ENCODE measurements around the gene CALHM3. TPM values are rescaled to one million over a fixed set of nuclear protein-coding genes. Genes with fewer than 3 reads are reported as not detected.

CALHM3 gene
- total RNA-seq, 1 donor from 2014 or later, result not detected

DNA sequence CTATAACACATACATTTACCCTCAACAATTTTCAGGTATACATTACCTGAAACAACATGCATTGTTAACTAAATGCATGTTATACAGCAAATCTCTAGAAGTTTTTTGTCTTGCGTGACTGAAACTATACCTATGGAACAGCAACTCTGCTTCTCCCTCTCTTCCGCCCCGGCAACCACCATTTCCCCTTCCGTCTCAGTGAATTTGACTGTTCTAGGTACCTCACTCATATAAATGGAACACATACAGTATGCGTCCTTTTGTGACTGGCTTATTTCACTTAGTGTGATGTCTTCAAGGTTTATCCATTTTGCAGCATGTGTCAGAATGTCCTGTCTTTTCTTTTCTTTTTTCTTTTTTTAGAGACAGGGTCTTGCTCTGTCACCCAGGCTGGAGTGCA lies 49.4 kb downstream of the CALHM3 start:
- Mint-ChIP-seq H3K9me3 (ENCODE audit: unreplicated experiment) (no peaks in the 10 kb centered on the region), H3K27me3 (ENCODE audit: unreplicated experiment) (no peaks in the 10 kb centered on the region)

DNA sequence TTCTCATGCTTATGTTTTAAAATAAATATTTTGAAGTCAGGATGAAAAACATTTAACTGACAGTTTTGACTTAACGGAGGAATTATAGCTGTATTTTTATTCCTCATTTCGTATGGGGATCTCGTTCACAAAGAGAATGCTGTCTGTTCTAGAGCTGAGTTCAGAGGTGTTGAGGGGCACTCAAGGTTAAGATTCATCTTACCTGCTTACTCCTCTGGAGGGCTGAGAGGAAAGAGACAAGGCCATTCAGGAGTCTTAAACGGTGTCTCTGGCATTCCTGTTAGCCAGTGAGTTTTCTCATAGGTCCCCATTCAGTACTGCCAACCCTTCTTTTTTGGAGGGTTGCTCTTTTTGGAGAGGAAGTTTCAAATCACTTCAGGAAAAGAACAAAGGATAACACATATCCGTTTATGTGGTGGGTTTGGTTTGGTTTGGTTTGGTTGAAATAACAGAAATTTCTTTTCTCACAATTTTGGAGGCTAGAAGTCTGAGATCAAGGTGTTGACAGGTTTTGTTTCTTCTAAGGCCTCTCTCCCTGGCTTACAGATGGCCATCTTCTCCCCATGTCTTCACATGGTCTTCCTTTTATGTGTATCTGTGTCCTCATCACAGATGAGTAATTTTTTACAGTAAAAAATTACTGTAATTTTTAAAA lies 49.9 kb downstream of the CALHM3 start:
- peaks cover 8% of the 10 kb centered on the region for H3K4me1 Mint-ChIP-seq (ENCODE audit: low read depth, unreplicated experiment)
- peak overlapping the region; percentile 85 for H3K27ac Mint-ChIP-seq (ENCODE audit: unreplicated experiment)
- no peak for DNase-seq
- no peaks in the 10 kb centered on the region for H3K27me3 Mint-ChIP-seq (ENCODE audit: unreplicated experiment)
- no peaks in the 10 kb centered on the region for H3K9me3 Mint-ChIP-seq (ENCODE audit: unreplicated experiment)
- H3K4me3 Mint-ChIP-seq (ENCODE audit: unreplicated experiment), result peak overlapping the region; percentile 27
- peaks cover 19% of the 10 kb centered on the region for H3K36me3 Mint-ChIP-seq (ENCODE audit: unreplicated experiment)
- TF ChIP-seq, protein P1, sequence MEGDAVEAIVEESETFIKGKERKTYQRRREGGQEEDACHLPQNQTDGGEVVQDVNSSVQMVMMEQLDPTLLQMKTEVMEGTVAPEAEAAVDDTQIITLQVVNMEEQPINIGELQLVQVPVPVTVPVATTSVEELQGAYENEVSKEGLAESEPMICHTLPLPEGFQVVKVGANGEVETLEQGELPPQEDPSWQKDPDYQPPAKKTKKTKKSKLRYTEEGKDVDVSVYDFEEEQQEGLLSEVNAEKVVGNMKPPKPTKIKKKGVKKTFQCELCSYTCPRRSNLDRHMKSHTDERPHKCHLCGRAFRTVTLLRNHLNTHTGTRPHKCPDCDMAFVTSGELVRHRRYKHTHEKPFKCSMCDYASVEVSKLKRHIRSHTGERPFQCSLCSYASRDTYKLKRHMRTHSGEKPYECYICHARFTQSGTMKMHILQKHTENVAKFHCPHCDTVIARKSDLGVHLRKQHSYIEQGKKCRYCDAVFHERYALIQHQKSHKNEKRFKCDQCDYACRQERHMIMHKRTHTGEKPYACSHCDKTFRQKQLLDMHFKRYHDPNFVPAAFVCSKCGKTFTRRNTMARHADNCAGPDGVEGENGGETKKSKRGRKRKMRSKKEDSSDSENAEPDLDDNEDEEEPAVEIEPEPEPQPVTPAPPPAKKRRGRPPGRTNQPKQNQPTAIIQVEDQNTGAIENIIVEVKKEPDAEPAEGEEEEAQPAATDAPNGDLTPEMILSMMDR (IDR thresholded peaks at IDR 0.05; ENCODE audit: partially characterized antibody, unreplicated experiment), result no peak

More for the DNA sequence above, 49.4 kb downstream of the CALHM3 start:
- no peak for DNase-seq
- H3K4me1 Mint-ChIP-seq (ENCODE audit: low read depth, unreplicated experiment), result peaks cover 8% of the 10 kb centered on the region
- TF ChIP-seq, protein P1 (IDR thresholded peaks at IDR 0.05; ENCODE audit: partially characterized antibody, unreplicated experiment), result no peak
- H3K4me3 Mint-ChIP-seq (ENCODE audit: unreplicated experiment), result no peak overlapping the region
- peaks cover 19% of the 10 kb centered on the region for H3K36me3 Mint-ChIP-seq (ENCODE audit: unreplicated experiment)
- no peak overlapping the region for H3K27ac Mint-ChIP-seq (ENCODE audit: unreplicated experiment)

DNA sequence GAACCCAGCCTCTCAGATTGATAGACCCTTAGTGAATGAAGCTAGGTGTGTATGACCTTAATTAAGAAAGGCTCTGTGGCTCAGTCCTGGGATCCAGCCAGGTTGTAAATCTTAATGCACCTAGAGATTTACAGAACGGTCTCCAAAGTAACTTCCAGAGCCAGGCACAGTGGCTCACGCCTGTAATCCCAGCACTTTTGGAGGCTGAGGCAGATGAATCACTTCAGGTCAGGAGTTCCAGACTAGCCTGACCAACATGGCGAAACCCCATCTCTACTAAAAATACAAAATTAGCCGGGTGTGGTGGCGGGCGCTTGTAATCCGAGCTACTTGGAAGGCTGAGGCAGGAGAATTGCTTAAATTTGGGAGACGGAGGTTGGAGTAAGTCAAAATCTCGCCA lies 51.2 kb downstream of the CALHM3 start:
- Mint-ChIP-seq H3K27ac (ENCODE audit: unreplicated experiment) (no peak overlapping the region), H3K27me3 (ENCODE audit: unreplicated experiment) (no peaks in the 10 kb centered on the region), H3K36me3 (ENCODE audit: unreplicated experiment) (peaks cover 21% of the 10 kb centered on the region), H3K4me1 (ENCODE audit: low read depth, unreplicated experiment) (peaks cover 8% of the 10 kb centered on the region), H3K9me3 (ENCODE audit: unreplicated experiment) (no peaks in the 10 kb centered on the region), H3K4me3 (ENCODE audit: unreplicated experiment) (no peak overlapping the region)
- DNase-seq, result no peak
- TF ChIP-seq, protein P1 (IDR thresholded peaks at IDR 0.05; ENCODE audit: partially characterized antibody, unreplicated experiment), result no peak

DNA sequence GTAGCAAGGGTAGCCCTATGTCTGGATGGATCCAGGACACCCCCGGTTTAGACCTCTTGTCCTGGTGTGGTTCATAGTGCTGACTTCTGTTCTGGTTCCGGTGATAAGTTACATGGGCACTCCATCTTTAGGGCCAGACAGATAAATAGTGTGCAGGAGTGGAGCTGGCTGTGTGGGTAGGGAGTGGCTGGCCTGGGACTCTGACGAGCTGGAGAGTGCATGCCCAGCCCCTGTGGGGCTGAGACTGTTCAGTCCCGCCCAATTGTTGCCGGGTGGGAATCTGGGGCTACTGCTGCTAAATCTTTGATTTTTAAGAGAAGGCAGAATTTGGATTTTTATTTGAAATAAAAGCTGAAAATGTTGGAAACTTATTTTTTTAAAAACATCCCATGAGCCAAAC lies 55.3 kb downstream of the CALHM3 start:
- Mint-ChIP-seq H3K4me1 (ENCODE audit: low read depth, unreplicated experiment) (peaks cover 4% of the 10 kb centered on the region), H3K27ac (ENCODE audit: unreplicated experiment) (no peak overlapping the region), H3K4me3 (ENCODE audit: unreplicated experiment) (no peak overlapping the region), H3K27me3 (ENCODE audit: unreplicated experiment) (peaks cover 2% of the 10 kb centered on the region), H3K36me3 (ENCODE audit: unreplicated experiment) (peaks cover 14% of the 10 kb centered on the region), H3K9me3 (ENCODE audit: unreplicated experiment) (no peaks in the 10 kb centered on the region)
- TF ChIP-seq, protein P1 (IDR thresholded peaks at IDR 0.05; ENCODE audit: partially characterized antibody, unreplicated experiment), result no peak
- DNase-seq, result no peak

Other genes starting within 250 kb of the CALHM3 start
- gene RPEL1, start 233.4 kb downstream of the CALHM3 start, total RNA-seq (ENCODE audit: unreplicated experiment), result not detected
- 625 TPM for gene INA, start 202.1 kb downstream of the CALHM3 start, total RNA-seq (ENCODE audit: unreplicated experiment)
- gene PCGF6, start 128.1 kb downstream of the CALHM3 start, total RNA-seq (ENCODE audit: unreplicated experiment), result 7.4 TPM
- 6.9 TPM for gene TAF5, start 111.3 kb downstream of the CALHM3 start, total RNA-seq (ENCODE audit: unreplicated experiment)
- 330 TPM for gene ATP5MK, start 82.8 kb downstream of the CALHM3 start, total RNA-seq (ENCODE audit: unreplicated experiment)
- gene PDCD11, start 82.6 kb downstream of the CALHM3 start, total RNA-seq (ENCODE audit: unreplicated experiment), result 73.2 TPM
- gene CALHM2, start 26.9 kb downstream of the CALHM3 start, total RNA-seq (ENCODE audit: unreplicated experiment), result 0.44 TPM
- gene CALHM1, start 20.3 kb downstream of the CALHM3 start, total RNA-seq (ENCODE audit: unreplicated experiment), result not detected
- 3.1 TPM for gene NEURL1, start 14.5 kb upstream of the CALHM3 start, total RNA-seq (ENCODE audit: unreplicated experiment)